SK-N-SH (cell line): ENCODE data around the gene SLC25A4. TPM values are rescaled to one million over a fixed set of nuclear protein-coding genes. Genes with fewer than 3 reads are reported as not detected.

ENCODE experiments used
- CTCF ChIA-PET: fragments of 300-600, 350-600 bp; formaldehyde crosslinking; extraction: SDS; loops from one replicate; lab custom pipeline; 2021; lab: Yijun Ruan, JAX
- POLR2A ChIA-PET: fragments of 350-600 bp; sonication (Branson Sonifier 250); formaldehyde crosslinking; extraction: SDS; loops from one replicate; lab custom pipeline; 2020; ENCODE audit warnings: antibody characterized with exemption, inconsistent platforms; lab: Yijun Ruan, JAX
- DNase-seq: peaks from one replicate; pipeline ENCODE4 v3.0.0; 2012
- H2AFZ ChIP-seq: fragments of 200-600 bp; sonication (generic); 2 replicates; pipeline ENCODE4 v1.8.1; 2016; ENCODE audit warnings: antibody characterized with exemption, mild to moderate bottlenecking, low read depth
- H3F3A ChIP-seq: fragments of 200-600 bp; sonication (generic); replicated peaks from 2 replicates; pipeline ENCODE3; 2016; ENCODE audit warnings: antibody characterized with exemption, mild to moderate bottlenecking; ENCODE audit not compliant: insufficient read depth
- H3K27ac ChIP-seq, 2 experiments: fragments of 200-500 bp in 1 of 2; fragments of 200-600 bp in 1 of 2; sonication (Bioruptor generic) in 1 of 2; sonication (generic), shearing (Covaris generic) in 1 of 2; 2 replicates each; pipeline versions ENCODE4 v1.5.1 to v1.6.1; 2014 to 2016; ENCODE audit warnings: low read depth in 2 of 2, inconsistent platforms in 1 of 2, low read length in 1 of 2, mild to moderate bottlenecking in 1 of 2, mixed read lengths in 1 of 2
- H3K27me3 ChIP-seq: fragments of 200-600 bp; sonication (generic), shearing (Covaris generic); 2 replicates; pipeline ENCODE4 v1.6.1; 2016; ENCODE audit warnings: mixed run types; ENCODE audit not compliant: insufficient read depth
- H3K36me3 ChIP-seq, 2 experiments: fragments of 200-500 bp in 1 of 2; fragments of 200-600 bp in 1 of 2; sonication (Bioruptor generic) in 1 of 2; sonication (generic) in 1 of 2; replicated peaks in 1 of 2; 2 replicates each; pipeline versions ENCODE3 to v1.5.1; 2014 to 2016; ENCODE audit warnings: low read length in 1 of 2, mild to moderate bottlenecking in 1 of 2; ENCODE audit not compliant: insufficient read depth in 2 of 2, control insufficient read depth in 1 of 2
- H3K4me1 ChIP-seq, 2 experiments: fragments of 200-500 bp in 1 of 2; fragments of 200-600 bp in 1 of 2; sonication (Bioruptor generic) in 1 of 2; sonication (generic), shearing (Covaris generic) in 1 of 2; 2 replicates each; pipeline versions ENCODE4 v1.5.1 to v1.6.1; 2014 to 2016; ENCODE audit warnings: low read depth in 1 of 2, low read length in 1 of 2, mixed run types in 1 of 2; ENCODE audit not compliant: insufficient read depth in 2 of 2, control insufficient read depth in 1 of 2
- H3K4me2 ChIP-seq: fragments of 200-600 bp; sonication (generic), shearing (Covaris generic); 2 replicates; pipeline ENCODE4 v1.6.1; 2017; ENCODE audit warnings: mixed run types
- H3K4me3 ChIP-seq, 2 experiments: fragments of 200-500 bp in 1 of 2; fragments of 200-600 bp in 1 of 2; sonication (Bioruptor generic) in 1 of 2; sonication (generic), shearing (Covaris generic) in 1 of 2; 2 replicates each; pipeline versions ENCODE4 v1.5.1 to v1.8.1; 2014 to 2016; ENCODE audit warnings: low read depth in 2 of 2, inconsistent platforms in 1 of 2, low read length in 1 of 2, mild to moderate bottlenecking in 1 of 2, mixed read lengths in 1 of 2, moderate library complexity in 1 of 2
- H3K79me2 ChIP-seq: fragments of 200-600 bp; sonication (generic); 2 replicates; pipeline ENCODE4 v1.8.1; 2017; ENCODE audit warnings: mild to moderate bottlenecking; ENCODE audit not compliant: insufficient read depth
- H3K9ac ChIP-seq: fragments of 200-600 bp; sonication (generic); 2 replicates; pipeline ENCODE4 v1.6.1; 2017; ENCODE audit warnings: mixed run types
- H3K9me2 ChIP-seq: fragments of 200-600 bp; sonication (generic); 2 replicates; pipeline ENCODE4 v1.6.1; 2017; ENCODE audit warnings: mixed run types
- H3K9me3 ChIP-seq: fragments of 200-600 bp; sonication (generic); 2 replicates; pipeline ENCODE4 v1.6.1; 2017; ENCODE audit warnings: mixed run types, mild to moderate bottlenecking, moderate library complexity
- H4K20me1 ChIP-seq: fragments of 200-600 bp; sonication (generic); 2 replicates; pipeline ENCODE4 v1.6.1; 2017; ENCODE audit warnings: mild to moderate bottlenecking, mixed run types; ENCODE audit not compliant: insufficient read depth
- CHD2 ChIP-seq: fragments of 150-350 bp; IDR thresholded peaks from 2 replicates; pipeline ENCODE4 v1.6.1; 2018; ENCODE audit warnings: low read length; ENCODE audit not compliant: partially characterized antibody
- ELF1 ChIP-seq: IDR thresholded peaks from 2 replicates; pipeline ENCODE4 v1.4.0; 2012
- EP300 ChIP-seq, 2 experiments: IDR thresholded peaks; 2 replicates each; pipeline versions ENCODE4 v1.4.0 to v1.6.1; 2012; ENCODE audit warnings: borderline replicate concordance in 1 of 2, low read depth in 1 of 2, low read length in 1 of 2
- EZH2phosphoT487 ChIP-seq: fragments of 200-600 bp; sonication (generic); IDR thresholded peaks from 2 replicates; pipeline ENCODE4 v1.6.1; 2017; ENCODE audit warnings: low read depth, mixed run types, mild to moderate bottlenecking, antibody characterized with exemption, moderate library complexity, borderline replicate concordance
- FOXJ3 ChIP-seq: sonication (generic); formaldehyde crosslinking; IDR thresholded peaks from 2 replicates; pipeline ENCODE4 v1.5.1; 2020; ENCODE audit warnings: mild to moderate bottlenecking, missing genetic modification reagents
- FOXM1 ChIP-seq: IDR thresholded peaks from 2 replicates; pipeline ENCODE4 v1.4.0; 2012; ENCODE audit warnings: low read depth, mild to moderate bottlenecking
- GABPA ChIP-seq: IDR thresholded peaks from 2 replicates; pipeline ENCODE4 v1.4.0; 2012; ENCODE audit warnings: low read depth, mild to moderate bottlenecking
- GATA2 ChIP-seq: sonication (generic); formaldehyde crosslinking; IDR thresholded peaks from 2 replicates; pipeline ENCODE4 v1.5.0; 2020; ENCODE audit warnings: mild to moderate bottlenecking, missing genetic modification reagents
- MXI1 ChIP-seq: IDR thresholded peaks from 2 replicates; pipeline ENCODE4 v1.6.1; 2012; ENCODE audit warnings: mild to moderate bottlenecking, low read depth, low read length, improper control_type of control experiment
- NFIC ChIP-seq: IDR thresholded peaks from 2 replicates; pipeline ENCODE4 v1.4.0; 2012; ENCODE audit warnings: borderline replicate concordance
- POLR2AphosphoS5 ChIP-seq: IDR thresholded peaks from 2 replicates; pipeline ENCODE4 v1.6.1; 2012; ENCODE audit warnings: low read depth, low read length
- RAD21 ChIP-seq: IDR thresholded peaks from 2 replicates; pipeline ENCODE4 v1.6.1; 2012; ENCODE audit warnings: mild to moderate bottlenecking, low read length
- RFX5 ChIP-seq: IDR thresholded peaks from 2 replicates; pipeline ENCODE4 v1.6.1; 2012; ENCODE audit warnings: mild to moderate bottlenecking, improper control_type of control experiment, low read length
- RXRA ChIP-seq: IDR thresholded peaks from 2 replicates; pipeline ENCODE4 v1.4.0; 2012; ENCODE audit warnings: low read depth, mild to moderate bottlenecking, borderline replicate concordance
- SIN3A ChIP-seq: IDR thresholded peaks from 2 replicates; pipeline ENCODE4 v1.6.1; 2012; ENCODE audit warnings: low read depth, mild to moderate bottlenecking, low read length, moderate library complexity, borderline replicate concordance
- TCF12 ChIP-seq: IDR thresholded peaks from 2 replicates; pipeline ENCODE4 v1.4.0; 2012
- WGBS: methylation state at CpG from one replicate; pipeline ENCODE4 v1.1.6; 2017; ENCODE audit warnings: low lambda C conversion rate; 5-methylcytosine and 5-hydroxymethylcytosine counted together
- polyA plus RNA-seq, 3 experiments: library from polyadenylated mRNA; depleted of rRNA; stranded (reverse); fragments of >200 nt; gene quantifications; 2 replicates each; pipeline ENCODE4 v1.2.3, GENCODE V29; 2012
- TF ChIP-seq, protein P1 (sequence below): IDR thresholded peaks from 2 replicates; pipeline ENCODE4 v1.4.0; 2012; ENCODE audit warnings: low read depth, borderline replicate concordance
- TF ChIP-seq, protein P2 (sequence below): IDR thresholded peaks from 2 replicates; pipeline ENCODE4 v1.4.0; 2012; ENCODE audit warnings: low read depth, borderline replicate concordance
- TF ChIP-seq, protein P3 (sequence below): IDR thresholded peaks from 2 replicates; pipeline ENCODE4 v1.6.1; 2012; ENCODE audit warnings: mild to moderate bottlenecking, low read depth, low read length, moderate library complexity
- TF ChIP-seq, protein P4 (sequence below): IDR thresholded peaks from 2 replicates; pipeline ENCODE4 v1.4.0; 2012; ENCODE audit warnings: low read depth
- TF ChIP-seq, protein P5 (sequence below): IDR thresholded peaks from 2 replicates; pipeline ENCODE4; 2012
- TF ChIP-seq, protein P6 (sequence below): fragments of 200-600 bp; sonication (generic); IDR thresholded peaks from 2 replicates; pipeline ENCODE4 v1.6.1; 2017; ENCODE audit warnings: antibody characterized with exemption, mild to moderate bottlenecking, moderate library complexity

SLC25A4 gene
- 36.2 and 40.5 TPM in 2 replicates for polyA plus RNA-seq (2012; rRNA removed)
- polyA plus RNA-seq (2012; cell fraction: cytosol; rRNA removed), result 35.0 and 37.8 TPM in 2 replicates
- 54.9 and 60.3 TPM in 2 replicates for polyA plus RNA-seq (2012; cell fraction: nucleus; rRNA removed)

DNA sequence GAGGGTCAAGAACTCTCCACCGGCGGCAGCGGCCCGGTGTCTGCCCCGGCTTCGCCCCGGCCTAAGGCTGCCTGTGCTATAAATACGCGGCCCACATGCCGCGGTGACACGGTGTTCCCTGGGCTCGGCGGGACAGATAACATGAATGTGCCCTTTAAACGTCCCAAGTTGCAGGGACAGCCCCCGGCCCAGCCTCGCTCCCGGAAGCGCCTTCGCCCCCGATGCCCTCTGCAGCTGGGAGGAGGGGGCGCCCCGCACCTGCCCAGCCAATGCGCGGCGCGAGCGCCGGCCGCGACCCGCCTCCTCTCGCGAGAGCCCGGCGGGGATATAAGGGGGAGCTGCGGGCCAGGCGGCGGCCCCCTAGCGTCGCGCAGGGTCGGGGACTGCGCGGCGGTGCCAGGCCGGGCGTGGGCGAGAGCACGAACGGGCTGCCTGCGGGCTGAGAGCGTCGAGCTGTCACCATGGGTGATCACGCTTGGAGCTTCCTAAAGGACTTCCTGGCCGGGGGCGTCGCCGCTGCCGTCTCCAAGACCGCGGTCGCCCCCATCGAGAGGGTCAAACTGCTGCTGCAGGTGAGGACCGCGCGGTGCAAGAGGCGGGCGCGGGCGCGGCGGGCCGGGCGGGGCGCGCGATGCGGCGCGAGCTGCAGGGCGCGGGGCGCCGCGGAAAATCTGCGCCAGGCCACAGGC, at the start of gene SLC25A4:
SLC25A4 (plus strand) TSS at position 355 of the 689 bp plus-strand sequence; CDS start at position 462, 107 bp downstream.
- H4K20me1 ChIP-seq, result no peaks in the 10 kb centered on the region
- 4% methylated on average over 9 of the region's 87 CpGs for WGBS
- peak within 1 kb of the TSS; percentile 85 for H2AFZ ChIP-seq
- peaks cover 24% of the 10 kb centered on the region; the same call in 1 of the 2 replicates for H3K79me2 ChIP-seq
- no peaks in the 10 kb centered on the region for H3K9me3 ChIP-seq
- no peaks in the 10 kb centered on the region for H3K27me3 ChIP-seq
- peak within 1 kb of the TSS; percentile 72 to 88 for H3K4me3 ChIP-seq
- peaks cover 4% of the 10 kb centered on the region for H3F3A ChIP-seq
- H3K9ac ChIP-seq, result peak within 1 kb of the TSS; percentile 57
- DNase-seq, result peak; percentile 99
- H3K4me1 ChIP-seq, result peaks cover 0 to 23% of the 10 kb centered on the region in 2 experiments; a peak in 2 of 4 replicates
- ChIA-PET CTCF (interaction anchor here (0.6 to 3.4 kb wide), 19 partner anchors 9 to 800 kb away, joined by 3 to 18 read pairs (median 4); partner anchors contain the start of gene SNX25), POLR2A (interaction anchor here (0.5 to 1.5 kb wide), 22 partner anchors 9 to 895 kb away, joined by 3 to 7 read pairs (median 3); partner anchors contain the start of genes ANKRD37, CASP3, LRP2BP and PRIMPOL)
- H3K36me3 ChIP-seq, result peaks cover 0 to 18% of the 10 kb centered on the region in 2 experiments
- no peaks in the 10 kb centered on the region for H3K9me2 ChIP-seq
- H3K27ac ChIP-seq, result peak within 1 kb of the TSS in 1 of 2 experiments; percentile 83; a peak in 2 of 4 replicates
- peak within 1 kb of the TSS; percentile 82 for H3K4me2 ChIP-seq
- TF ChIP-seq NFIC, result peak; percentile 30; the same call in 1 of the 2 replicates
- TF ChIP-seq, protein P1, sequence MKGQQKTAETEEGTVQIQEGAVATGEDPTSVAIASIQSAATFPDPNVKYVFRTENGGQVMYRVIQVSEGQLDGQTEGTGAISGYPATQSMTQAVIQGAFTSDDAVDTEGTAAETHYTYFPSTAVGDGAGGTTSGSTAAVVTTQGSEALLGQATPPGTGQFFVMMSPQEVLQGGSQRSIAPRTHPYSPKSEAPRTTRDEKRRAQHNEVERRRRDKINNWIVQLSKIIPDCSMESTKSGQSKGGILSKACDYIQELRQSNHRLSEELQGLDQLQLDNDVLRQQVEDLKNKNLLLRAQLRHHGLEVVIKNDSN, result no peak
- TF ChIP-seq, protein P2, sequence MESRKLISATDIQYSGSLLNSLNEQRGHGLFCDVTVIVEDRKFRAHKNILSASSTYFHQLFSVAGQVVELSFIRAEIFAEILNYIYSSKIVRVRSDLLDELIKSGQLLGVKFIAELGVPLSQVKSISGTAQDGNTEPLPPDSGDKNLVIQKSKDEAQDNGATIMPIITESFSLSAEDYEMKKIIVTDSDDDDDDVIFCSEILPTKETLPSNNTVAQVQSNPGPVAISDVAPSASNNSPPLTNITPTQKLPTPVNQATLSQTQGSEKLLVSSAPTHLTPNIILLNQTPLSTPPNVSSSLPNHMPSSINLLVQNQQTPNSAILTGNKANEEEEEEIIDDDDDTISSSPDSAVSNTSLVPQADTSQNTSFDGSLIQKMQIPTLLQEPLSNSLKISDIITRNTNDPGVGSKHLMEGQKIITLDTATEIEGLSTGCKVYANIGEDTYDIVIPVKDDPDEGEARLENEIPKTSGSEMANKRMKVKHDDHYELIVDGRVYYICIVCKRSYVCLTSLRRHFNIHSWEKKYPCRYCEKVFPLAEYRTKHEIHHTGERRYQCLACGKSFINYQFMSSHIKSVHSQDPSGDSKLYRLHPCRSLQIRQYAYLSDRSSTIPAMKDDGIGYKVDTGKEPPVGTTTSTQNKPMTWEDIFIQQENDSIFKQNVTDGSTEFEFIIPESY, result peak; percentile 98
- TF ChIP-seq, protein P3, sequence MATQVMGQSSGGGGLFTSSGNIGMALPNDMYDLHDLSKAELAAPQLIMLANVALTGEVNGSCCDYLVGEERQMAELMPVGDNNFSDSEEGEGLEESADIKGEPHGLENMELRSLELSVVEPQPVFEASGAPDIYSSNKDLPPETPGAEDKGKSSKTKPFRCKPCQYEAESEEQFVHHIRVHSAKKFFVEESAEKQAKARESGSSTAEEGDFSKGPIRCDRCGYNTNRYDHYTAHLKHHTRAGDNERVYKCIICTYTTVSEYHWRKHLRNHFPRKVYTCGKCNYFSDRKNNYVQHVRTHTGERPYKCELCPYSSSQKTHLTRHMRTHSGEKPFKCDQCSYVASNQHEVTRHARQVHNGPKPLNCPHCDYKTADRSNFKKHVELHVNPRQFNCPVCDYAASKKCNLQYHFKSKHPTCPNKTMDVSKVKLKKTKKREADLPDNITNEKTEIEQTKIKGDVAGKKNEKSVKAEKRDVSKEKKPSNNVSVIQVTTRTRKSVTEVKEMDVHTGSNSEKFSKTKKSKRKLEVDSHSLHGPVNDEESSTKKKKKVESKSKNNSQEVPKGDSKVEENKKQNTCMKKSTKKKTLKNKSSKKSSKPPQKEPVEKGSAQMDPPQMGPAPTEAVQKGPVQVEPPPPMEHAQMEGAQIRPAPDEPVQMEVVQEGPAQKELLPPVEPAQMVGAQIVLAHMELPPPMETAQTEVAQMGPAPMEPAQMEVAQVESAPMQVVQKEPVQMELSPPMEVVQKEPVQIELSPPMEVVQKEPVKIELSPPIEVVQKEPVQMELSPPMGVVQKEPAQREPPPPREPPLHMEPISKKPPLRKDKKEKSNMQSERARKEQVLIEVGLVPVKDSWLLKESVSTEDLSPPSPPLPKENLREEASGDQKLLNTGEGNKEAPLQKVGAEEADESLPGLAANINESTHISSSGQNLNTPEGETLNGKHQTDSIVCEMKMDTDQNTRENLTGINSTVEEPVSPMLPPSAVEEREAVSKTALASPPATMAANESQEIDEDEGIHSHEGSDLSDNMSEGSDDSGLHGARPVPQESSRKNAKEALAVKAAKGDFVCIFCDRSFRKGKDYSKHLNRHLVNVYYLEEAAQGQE, result no peak
- TF ChIP-seq RXRA, result no peak
- no peak for TF ChIP-seq RFX5
- peak; percentile 97 for TF ChIP-seq POLR2AphosphoS5
- no peak for TF ChIP-seq GATA2 (CRISPR knock-in tag)
- no peak for TF ChIP-seq FOXJ3 (CRISPR knock-in tag)
- TF ChIP-seq FOXM1, result no peak
- TF ChIP-seq MXI1, result peak; percentile 85
- TF ChIP-seq ELF1, result peak; percentile 80
- no peak for TF ChIP-seq EZH2phosphoT487
- peak; percentile 100 for TF ChIP-seq CHD2
- TF ChIP-seq, protein P4, sequence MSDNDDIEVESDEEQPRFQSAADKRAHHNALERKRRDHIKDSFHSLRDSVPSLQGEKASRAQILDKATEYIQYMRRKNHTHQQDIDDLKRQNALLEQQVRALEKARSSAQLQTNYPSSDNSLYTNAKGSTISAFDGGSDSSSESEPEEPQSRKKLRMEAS, result peak; percentile 81
- TF ChIP-seq TCF12, result no peak; the same call in 1 of the 2 replicates
- peak; percentile 96 for TF ChIP-seq SIN3A
- TF ChIP-seq RAD21, result no peak
- no peak for TF ChIP-seq GABPA
- TF ChIP-seq, protein P5, sequence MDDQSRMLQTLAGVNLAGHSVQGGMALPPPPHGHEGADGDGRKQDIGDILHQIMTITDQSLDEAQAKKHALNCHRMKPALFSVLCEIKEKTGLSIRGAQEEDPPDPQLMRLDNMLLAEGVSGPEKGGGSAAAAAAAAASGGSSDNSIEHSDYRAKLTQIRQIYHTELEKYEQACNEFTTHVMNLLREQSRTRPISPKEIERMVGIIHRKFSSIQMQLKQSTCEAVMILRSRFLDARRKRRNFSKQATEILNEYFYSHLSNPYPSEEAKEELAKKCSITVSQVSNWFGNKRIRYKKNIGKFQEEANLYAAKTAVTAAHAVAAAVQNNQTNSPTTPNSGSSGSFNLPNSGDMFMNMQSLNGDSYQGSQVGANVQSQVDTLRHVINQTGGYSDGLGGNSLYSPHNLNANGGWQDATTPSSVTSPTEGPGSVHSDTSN, result 0 out of 2 replicates have a peak, but pooled peaks have one; percentile 1
- TF ChIP-seq, protein P6, sequence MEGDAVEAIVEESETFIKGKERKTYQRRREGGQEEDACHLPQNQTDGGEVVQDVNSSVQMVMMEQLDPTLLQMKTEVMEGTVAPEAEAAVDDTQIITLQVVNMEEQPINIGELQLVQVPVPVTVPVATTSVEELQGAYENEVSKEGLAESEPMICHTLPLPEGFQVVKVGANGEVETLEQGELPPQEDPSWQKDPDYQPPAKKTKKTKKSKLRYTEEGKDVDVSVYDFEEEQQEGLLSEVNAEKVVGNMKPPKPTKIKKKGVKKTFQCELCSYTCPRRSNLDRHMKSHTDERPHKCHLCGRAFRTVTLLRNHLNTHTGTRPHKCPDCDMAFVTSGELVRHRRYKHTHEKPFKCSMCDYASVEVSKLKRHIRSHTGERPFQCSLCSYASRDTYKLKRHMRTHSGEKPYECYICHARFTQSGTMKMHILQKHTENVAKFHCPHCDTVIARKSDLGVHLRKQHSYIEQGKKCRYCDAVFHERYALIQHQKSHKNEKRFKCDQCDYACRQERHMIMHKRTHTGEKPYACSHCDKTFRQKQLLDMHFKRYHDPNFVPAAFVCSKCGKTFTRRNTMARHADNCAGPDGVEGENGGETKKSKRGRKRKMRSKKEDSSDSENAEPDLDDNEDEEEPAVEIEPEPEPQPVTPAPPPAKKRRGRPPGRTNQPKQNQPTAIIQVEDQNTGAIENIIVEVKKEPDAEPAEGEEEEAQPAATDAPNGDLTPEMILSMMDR, result peak; percentile 51
- TF ChIP-seq EP300 (IDR thresholded peaks at IDR 0.05; ENCODE audit: borderline replicate concordance in 1 of 2, low read depth in 1 of 2, low read length in 1 of 2), result no peak
